KBM-7 (cell line): Measurements from ENCODE around the gene AP5Z1.
"Not testable (repeated sequence)": the region's sequence is repeated elsewhere in the genome, so short reads cannot be mapped to it uniquely, and the experiment has no call there.

Experiments used
- DNase-seq: peaks from one replicate; pipeline ENCODE4 v3.0.0-alpha.2; 2015
- in situ Hi-C: fragments of 300-500 bp; cut with MboI; formaldehyde crosslinking; loops from 2 replicates; pipeline ENCODE4 v1.14.3; 2020; ENCODE audit warnings: low sequenced_read_pairs, low pct_unique_long_range_greater_than_20kb, mixed read lengths

The AP5Z1 gene

GRCh38 chr7:4783292-4783652, 7.8 kb downstream of the AP5Z1 start:
- DNase-seq, result no peak
- in situ Hi-C loops, result no loop called here

- in situ Hi-C loops, result no loop called here
- DNase-seq, result no peak
Measured at GRCh38 chr7:4783762-4784351, 8.4 kb downstream of the AP5Z1 start.

GRCh38 chr7:4784799-4785198, 9.4 kb downstream of the AP5Z1 start:
- DNase-seq, result no peak
- in situ Hi-C loops, result no loop called here

DNA sequence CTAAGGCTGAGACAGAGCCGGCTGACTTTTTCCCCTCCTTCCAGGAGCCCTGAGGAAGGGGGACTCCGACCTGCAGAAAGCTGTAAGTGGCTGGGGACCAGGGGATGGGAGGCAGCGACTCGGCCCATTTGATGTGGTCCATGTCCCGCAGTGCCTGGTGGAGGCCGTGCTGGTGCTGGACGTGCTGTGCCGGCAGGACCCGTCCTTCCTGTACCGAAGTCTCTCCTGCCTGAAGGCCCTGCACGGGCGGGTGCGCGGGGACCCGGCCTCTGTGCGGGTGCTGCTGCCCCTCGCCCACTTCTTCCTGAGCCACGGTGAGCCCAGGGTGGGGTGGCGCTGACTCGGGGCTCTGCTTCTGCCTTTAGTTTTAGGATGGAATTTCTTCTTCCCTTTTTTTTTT, 9.9 kb downstream of the AP5Z1 start:
- DNase-seq, result no peak
- in situ Hi-C loops, result no loop called here

GRCh38 chr7:4786015-4786414, 10.6 kb downstream of the AP5Z1 start:
- in situ Hi-C loops, result no loop called here

DNA sequence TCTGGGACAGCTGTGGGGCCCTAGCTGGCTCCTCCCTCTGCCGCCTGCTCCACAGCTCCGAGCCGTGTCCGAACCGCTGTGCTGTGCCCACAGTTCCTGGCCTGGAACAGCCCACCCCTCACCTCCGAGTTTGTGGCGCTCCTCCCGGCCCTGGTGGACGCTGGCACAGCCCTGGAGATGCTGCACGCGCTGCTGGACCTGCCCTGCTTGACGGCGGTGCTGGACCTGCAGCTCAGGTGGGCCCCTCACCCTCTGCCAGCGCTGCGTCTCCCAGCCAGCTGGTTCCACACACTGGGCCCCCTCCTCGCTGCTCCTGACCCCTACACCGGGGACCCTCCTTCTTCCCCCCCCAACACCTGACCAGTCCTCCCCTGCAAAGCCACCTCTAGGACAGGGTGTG, 12.1 kb downstream of the AP5Z1 start:
- no peak for DNase-seq
- in situ Hi-C loops, result no loop called here

More at GRCh38 chr7:4786015-4786414, 10.6 kb downstream of the AP5Z1 start:
- DNase-seq, result no peak

- in situ Hi-C loops, result no loop called here
- DNase-seq, result no peak
Measured at GRCh38 chr7:4787947-4788626, 12.7 kb downstream of the AP5Z1 start.

GRCh38 chr7:4788627-4789189, 13.3 kb downstream of the AP5Z1 start:
- in situ Hi-C loops, result no loop called here

GRCh38 chr7:4789194-4790077, 14.0 kb downstream of the AP5Z1 start:
- DNase-seq, result no peak
- in situ Hi-C loops, result no loop called here

More at GRCh38 chr7:4788627-4789189, 13.3 kb downstream of the AP5Z1 start:
- no peak for DNase-seq

- in situ Hi-C loops, result no loop called here
- DNase-seq, result no peak
Measured at GRCh38 chr7:4790078-4790465, 14.6 kb downstream of the AP5Z1 start.

- in situ Hi-C loops, result no loop called here
- DNase-seq, result no peak
Measured at GRCh38 chr7:4790516-4790991, 15.1 kb downstream of the AP5Z1 start.

DNA sequence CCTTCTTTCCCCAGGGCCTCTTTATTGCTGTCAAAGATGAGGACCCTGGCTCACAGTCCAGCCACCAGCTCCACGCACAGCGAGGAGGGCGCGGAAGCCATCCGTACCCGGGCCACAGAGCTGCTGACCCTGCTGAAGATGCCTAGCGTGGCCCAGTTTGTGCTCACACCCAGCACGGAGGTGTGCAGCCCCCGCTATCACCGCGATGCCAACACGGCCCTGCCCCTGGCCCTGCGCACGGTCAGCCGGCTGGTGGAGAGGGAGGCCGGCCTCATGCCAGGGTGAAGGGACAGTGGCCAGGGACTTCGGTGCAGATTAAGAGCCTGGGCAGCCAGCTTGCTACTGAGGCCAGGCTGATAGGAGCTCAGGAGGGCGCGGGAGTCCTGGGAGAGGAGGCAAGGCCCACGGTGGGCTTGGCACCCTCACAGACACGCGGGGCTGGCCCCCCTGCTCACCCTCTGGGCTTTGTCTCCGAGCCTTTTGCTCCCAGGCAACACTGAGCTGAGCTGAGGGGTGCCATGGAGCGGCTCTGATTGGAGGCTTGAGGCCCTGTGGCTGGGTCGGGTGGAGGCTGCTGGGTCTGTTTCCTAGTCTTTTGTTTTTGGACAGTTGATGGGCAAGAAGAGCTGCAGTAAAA, 15.8 kb downstream of the AP5Z1 start:
- in situ Hi-C loops, result no loop called here
- DNase-seq, result no peak

DNA sequence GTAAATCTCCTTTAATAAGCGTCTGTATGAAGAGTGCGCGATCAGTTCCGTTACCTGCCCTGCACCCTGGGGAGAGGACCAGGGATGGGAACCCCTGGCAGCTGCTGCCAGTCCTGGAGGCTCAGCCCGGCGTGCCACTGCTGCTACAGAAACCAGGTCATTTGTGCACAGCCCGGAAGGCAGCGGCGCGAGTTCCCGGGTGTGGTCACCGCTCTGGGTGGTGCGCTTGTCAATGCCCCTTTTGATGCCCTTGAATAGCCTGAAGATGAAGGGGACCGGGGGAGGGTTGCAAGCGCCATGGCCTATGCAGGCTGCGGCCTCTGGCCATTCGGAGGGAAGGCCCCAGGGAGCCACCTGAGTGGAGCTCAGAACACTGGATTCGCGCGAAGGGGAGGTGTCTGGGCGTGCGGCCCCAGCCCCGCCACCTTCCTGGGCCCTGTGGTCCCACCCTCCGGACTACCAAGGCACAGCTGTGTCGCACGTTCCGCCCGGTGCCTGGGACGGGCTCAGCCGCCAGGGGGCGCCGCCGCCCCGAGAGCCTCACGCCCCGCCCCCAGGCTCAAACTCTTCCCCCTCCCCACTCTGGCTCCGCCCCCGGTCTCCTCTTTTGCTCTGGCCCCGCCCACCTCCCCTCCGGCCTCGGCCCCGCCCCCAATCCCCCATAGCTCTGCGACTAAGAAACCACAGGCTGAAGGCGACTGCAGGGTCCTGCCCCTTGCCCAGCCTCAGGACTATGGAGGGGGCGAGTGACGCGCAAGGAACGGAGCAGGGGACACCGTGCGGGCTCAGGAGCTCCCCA, 16.5 kb downstream of the AP5Z1 start:
- in situ Hi-C loops, result no loop called here
- DNase-seq, result no peak

DNA sequence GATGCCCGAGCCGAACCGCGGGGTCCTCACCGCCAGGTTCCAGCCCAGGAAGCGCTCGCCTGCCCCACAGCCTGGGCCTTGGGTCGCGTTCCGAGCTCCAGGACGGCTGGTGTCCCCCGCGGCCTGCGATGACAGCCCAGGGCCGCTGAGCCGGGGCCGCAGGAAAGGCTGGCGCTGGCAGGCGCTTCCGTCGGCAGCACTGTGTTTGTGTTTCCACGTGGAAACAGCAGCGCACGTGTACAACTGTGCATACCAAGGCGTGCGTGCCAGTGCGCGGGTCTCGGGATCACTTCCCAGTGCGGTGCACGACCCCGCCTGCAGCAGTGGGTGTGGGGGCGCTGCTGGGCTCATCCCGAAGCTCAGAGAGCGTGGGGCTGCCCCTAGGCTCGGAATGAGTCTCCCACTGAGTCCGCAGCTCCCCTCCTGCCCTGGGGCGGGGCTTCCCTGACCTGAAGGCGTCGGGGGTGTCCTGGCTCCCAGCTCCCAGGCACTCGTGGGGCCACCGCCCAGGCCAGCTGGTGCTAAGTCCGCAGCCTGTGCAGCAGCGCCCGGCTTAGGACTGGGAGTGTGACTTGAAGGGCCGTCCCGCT, 17.2 kb downstream of the AP5Z1 start:
- in situ Hi-C loops, result no loop called here
- DNase-seq, result no peak

DNA sequence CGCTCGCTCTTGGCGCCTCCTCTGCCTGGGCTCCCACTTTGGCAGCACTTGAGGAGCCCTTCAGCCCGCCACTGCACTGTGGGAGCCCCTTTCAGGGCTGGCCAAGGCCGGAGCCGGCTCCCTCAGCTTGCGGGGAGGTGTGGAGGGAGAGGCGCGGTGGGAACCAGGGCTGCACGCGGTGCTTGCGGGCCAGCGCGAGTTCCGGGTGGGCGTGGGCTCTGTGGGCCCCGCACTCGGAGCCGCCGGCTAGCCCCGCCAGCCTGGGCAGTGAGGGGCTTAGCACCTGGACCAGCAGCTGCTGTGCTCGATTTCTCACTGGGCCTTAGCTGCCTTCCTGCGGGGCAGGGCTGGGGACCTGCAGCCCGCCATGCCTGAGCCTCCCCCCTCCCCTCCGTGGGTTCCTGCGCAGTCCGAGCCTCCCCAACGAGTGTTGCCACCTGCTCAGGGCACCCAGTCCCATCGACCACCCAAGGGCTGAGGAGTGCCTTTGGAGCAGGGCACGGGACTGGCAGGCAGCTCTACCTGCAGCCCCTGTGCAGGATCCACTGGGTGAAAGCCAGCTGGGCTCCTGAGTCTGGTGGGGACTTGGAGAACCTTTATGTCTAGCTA, 18.1 kb downstream of the AP5Z1 start:
- in situ Hi-C loops, result not testable (repeated sequence)

DNA sequence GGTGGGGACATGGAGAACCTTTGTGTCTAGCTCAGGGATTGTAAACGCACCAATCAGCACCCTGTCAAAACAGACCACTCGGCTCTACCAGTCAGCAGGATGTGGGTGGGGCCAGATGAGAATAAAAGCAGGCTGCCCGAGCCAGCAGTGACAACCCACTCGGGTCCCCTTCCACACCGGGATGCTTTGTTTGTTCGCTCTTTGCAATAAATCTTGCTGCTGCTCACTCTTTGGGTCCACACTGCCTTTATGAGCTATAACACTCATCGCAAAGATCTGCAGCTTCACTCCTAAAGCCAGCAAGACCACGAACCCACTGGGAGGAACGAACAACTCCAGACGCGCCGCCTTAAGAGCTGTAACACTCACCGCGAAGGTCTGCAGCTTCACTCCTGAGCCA, 18.7 kb downstream of the AP5Z1 start:
- in situ Hi-C loops, DNase-seq: not testable (repeated sequence)

More for the DNA sequence above, 18.1 kb downstream of the AP5Z1 start:
- DNase-seq, result not testable (repeated sequence)

GRCh38 chr7:4794591-4795350, 19.3 kb downstream of the AP5Z1 start:
- peak; percentile 37 for DNase-seq
- in situ Hi-C loops, result no loop called here
